Type B pancreatic cell (in vitro differentiated cells): ENCODE data around the gene TAF8. TPM values are rescaled to one million over a fixed set of nuclear protein-coding genes. Genes with fewer than 3 reads are reported as not detected.
"Not testable (repeated sequence)": the region's sequence is repeated elsewhere in the genome, so short reads cannot be mapped to it uniquely, and the experiment has no call there.

Experiments
- DNase-seq: peaks from one replicate; pipeline ENCODE4 v3.0.0; 2021; ENCODE audit warnings: mixed read lengths; ENCODE audit not compliant: unreplicated experiment; ENCODE audit errors: extremely low spot score
- H3K27ac Mint-ChIP-seq: 2 replicates; pipeline ENCODE4 v1.8.0; 2021; ENCODE audit warnings: mild to moderate bottlenecking, mixed read lengths
- H3K27me3 Mint-ChIP-seq: 2 replicates; pipeline ENCODE4 v1.8.0; 2021; ENCODE audit warnings: mixed read lengths
- H3K36me3 Mint-ChIP-seq: 2 replicates; pipeline ENCODE4 v1.8.0; 2021; ENCODE audit warnings: mixed read lengths
- H3K4me1 Mint-ChIP-seq: one replicate; pipeline ENCODE4 v1.8.0; 2021; ENCODE audit warnings: mixed read lengths; ENCODE audit not compliant: unreplicated experiment
- H3K4me3 Mint-ChIP-seq: 2 replicates; pipeline ENCODE4 v1.8.0; 2021; ENCODE audit warnings: mild to moderate bottlenecking, mixed read lengths
- H3K9me3 Mint-ChIP-seq: 2 replicates; pipeline ENCODE4 v1.8.0; 2021; ENCODE audit warnings: mixed read lengths
- total RNA-seq: library from RNA; stranded (reverse); gene quantifications from 2 replicates; pipeline ENCODE4 v1.2.1, GENCODE V29; 2021; ENCODE audit warnings: low replicate concordance
- TF ChIP-seq, protein P1 (sequence below): fragments of 200-600 bp; sonication (generic); conservative IDR thresholded peaks from 2 replicates; pipeline ENCODE4 v1.5.0; 2021; ENCODE audit warnings: antibody characterized with exemption, mild to moderate bottlenecking

TAF8 gene
- total RNA-seq, 1 donor from 2014 or later: 36.0 TPM

DNA sequence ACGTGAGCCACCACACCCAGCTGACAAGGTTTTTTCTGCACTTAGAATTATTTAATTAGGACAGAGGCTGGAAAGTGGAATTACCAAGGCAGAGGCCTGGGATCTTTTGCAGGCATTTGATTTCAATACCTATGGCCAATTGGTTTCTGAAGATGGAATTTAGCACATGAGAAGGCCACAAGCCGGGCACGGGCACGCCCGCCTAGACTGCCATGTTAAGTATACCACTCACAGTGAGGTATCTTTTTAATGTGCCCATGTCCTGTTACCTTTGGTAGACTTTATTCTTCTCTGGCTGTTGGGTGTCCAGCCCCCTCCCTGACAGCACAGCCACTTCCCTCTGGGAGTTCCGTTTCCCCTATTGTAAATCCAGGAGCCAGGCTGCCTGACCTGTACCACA, 18.0 kb upstream of the TAF8 start:
- no peak for DNase-seq
- peaks cover 13% of the 10 kb centered on the region for H3K4me1 Mint-ChIP-seq
- H3K4me3 Mint-ChIP-seq: no peak overlapping the region
- no peaks in the 10 kb centered on the region for H3K27me3 Mint-ChIP-seq
- H3K27ac Mint-ChIP-seq: peak overlapping the region; percentile 27
- TF ChIP-seq, protein P1, sequence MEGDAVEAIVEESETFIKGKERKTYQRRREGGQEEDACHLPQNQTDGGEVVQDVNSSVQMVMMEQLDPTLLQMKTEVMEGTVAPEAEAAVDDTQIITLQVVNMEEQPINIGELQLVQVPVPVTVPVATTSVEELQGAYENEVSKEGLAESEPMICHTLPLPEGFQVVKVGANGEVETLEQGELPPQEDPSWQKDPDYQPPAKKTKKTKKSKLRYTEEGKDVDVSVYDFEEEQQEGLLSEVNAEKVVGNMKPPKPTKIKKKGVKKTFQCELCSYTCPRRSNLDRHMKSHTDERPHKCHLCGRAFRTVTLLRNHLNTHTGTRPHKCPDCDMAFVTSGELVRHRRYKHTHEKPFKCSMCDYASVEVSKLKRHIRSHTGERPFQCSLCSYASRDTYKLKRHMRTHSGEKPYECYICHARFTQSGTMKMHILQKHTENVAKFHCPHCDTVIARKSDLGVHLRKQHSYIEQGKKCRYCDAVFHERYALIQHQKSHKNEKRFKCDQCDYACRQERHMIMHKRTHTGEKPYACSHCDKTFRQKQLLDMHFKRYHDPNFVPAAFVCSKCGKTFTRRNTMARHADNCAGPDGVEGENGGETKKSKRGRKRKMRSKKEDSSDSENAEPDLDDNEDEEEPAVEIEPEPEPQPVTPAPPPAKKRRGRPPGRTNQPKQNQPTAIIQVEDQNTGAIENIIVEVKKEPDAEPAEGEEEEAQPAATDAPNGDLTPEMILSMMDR: no peak
- peaks cover 6% of the 10 kb centered on the region for H3K36me3 Mint-ChIP-seq
- no peaks in the 10 kb centered on the region for H3K9me3 Mint-ChIP-seq

DNA sequence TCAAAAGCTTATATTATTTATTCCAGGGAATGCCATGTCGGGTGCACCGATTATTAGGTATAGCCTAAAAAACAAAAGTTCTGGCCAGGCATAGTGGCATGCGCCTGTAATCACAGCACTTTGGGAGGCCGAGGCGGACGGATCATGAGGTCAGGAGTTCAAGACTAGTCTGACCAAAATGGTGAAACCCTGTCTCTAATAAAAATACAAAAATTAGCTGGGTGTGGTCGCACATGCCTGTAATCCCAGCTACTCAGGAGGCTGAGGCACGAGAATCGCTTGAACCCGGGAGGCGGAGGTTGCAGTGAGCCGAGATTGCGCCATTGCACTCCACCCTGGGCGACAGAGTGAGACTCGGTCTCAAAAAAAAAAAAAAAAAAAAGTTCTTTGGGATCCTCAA, 12.7 kb upstream of the TAF8 start:
- not testable (repeated sequence) for H3K4me3 Mint-ChIP-seq, H3K36me3 Mint-ChIP-seq, H3K27ac Mint-ChIP-seq, H3K9me3 Mint-ChIP-seq, H3K27me3 Mint-ChIP-seq, DNase-seq
- H3K4me1 Mint-ChIP-seq: peaks cover 11% of the 10 kb centered on the region

DNA sequence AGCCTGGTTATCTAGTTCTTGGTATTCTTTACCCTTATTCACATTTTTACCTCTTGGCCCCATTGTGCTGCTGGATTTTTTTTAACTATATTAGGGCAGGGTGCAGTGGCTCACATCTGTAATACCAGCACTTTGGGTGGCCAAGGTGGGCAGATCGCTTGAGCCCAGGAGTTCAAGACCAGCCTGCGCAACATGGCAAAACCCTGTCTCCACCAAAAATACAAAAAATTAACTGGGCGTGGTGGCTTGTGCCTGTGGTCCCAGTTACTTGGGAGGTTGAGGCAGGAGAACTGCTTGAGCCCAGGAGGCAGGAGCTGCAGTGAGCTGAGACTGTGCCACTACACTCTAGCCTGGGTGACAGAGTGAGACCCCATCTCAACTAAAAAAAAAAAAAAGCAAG, 12.2 kb upstream of the TAF8 start:
- H3K36me3 Mint-ChIP-seq: no peaks in the 10 kb centered on the region
- H3K27me3 Mint-ChIP-seq: no peaks in the 10 kb centered on the region
- no peak overlapping the region for H3K4me3 Mint-ChIP-seq
- H3K4me1 Mint-ChIP-seq: peaks cover 10% of the 10 kb centered on the region
- no peak overlapping the region for H3K27ac Mint-ChIP-seq
- H3K9me3 Mint-ChIP-seq: no peaks in the 10 kb centered on the region
- TF ChIP-seq, protein P1: no peak
- DNase-seq: no peak

DNA sequence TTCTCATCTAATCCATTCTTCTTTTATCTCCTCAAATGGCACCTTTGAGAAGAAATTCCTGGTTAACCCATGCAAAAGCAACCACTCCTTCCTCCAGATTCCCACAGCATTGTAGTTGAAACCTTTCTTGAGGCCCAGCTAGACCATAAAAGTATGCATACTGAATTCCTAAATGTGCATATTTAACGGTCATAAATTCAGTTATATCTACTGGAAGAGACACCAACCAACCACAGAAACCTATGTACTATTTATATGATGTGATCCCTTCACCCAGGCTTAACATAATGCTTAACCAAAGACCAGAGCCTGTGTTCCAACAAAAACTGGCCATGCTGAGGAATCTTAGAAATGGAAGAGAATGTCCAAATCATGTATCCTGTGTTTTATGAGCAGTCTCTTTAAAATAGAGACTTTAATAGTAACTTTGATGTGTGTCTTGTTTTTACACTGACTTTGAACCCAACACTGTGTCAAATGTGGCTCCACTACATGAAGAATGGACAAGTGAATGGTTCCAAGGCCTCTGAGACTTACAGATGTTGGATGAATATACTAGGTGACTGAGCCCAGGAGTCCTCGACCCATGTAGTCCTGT, 11.4 kb upstream of the TAF8 start:
- H3K36me3 Mint-ChIP-seq: no peaks in the 10 kb centered on the region
- H3K9me3 Mint-ChIP-seq: no peaks in the 10 kb centered on the region
- no peak overlapping the region for H3K27ac Mint-ChIP-seq
- H3K4me3 Mint-ChIP-seq: no peak overlapping the region
- TF ChIP-seq, protein P1: no peak
- no peaks in the 10 kb centered on the region for H3K27me3 Mint-ChIP-seq
- peaks cover 12% of the 10 kb centered on the region for H3K4me1 Mint-ChIP-seq
- DNase-seq: no peak

DNA sequence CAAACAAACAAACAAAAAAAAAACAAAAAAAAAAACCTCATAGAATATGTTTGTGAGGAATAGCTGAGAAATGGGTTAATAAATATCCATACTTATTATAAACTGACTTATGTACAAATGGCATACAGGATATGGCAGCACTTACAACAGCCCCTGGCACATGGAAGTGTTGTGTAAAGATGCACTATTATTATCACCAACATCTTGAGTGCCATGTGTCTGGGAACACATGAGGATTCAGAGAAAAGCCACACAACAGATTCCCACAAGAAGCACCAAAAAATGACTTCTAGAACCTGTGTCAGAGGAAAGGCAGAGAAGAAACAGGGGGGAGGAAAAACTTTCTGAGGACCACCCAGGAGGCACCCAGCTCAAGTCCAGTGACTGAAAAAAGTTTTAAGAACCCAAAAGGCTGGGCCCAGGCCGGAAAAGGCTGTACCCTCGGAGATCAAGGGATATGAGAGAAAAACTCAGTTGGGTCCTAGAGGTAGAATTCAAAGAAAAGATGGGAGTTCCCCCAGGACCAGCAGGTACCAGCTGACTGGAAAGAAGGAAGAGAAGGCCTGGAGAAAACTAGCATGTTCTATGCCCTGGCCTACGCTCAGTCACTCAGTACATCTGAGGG, 9.4 kb upstream of the TAF8 start:
- Mint-ChIP-seq H3K27ac (no peak overlapping the region), H3K4me1 (peaks cover 30% of the 10 kb centered on the region), H3K4me3 (no peak overlapping the region), H3K27me3 (no peaks in the 10 kb centered on the region), H3K9me3 (no peaks in the 10 kb centered on the region), H3K36me3 (no peaks in the 10 kb centered on the region)
- no peak for DNase-seq
- TF ChIP-seq, protein P1: no peak

DNA sequence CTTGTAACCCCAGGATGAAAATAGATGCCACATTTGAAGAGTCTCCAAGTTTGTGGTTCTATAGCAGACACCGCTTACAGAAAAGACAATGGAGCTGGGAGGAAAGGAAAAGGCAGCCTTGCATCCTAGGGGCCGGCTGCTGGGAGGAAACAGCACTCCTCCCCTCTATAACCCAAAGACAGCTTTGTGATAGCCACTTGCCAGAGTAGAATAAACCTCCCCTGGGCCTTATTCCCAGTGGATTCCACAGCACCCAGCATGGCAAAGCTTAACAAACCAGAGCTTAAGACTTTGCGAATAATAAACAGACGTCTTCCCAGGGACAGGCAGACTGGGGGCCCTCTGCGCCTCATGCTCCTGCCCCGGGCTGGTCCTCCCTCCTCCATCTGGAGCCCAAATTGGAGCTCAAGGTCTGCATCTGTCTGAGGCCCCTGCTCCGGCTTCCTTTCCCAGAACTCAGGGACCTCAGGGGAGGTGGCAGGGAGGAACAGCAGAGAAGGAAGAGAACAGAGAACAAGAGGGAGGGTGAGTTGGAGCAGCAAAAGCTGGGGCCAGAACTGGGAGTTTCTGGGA, 8.8 kb upstream of the TAF8 start:
- Mint-ChIP-seq H3K4me3 (no peak overlapping the region), H3K36me3 (no peaks in the 10 kb centered on the region), H3K27me3 (no peaks in the 10 kb centered on the region), H3K27ac (no peak overlapping the region), H3K9me3 (no peaks in the 10 kb centered on the region), H3K4me1 (peaks cover 36% of the 10 kb centered on the region)
- DNase-seq: no peak
- TF ChIP-seq, protein P1: no peak
